Suprapubic skin (tissue), 4 donors: ENCODE measurements around the gene DSC2.

Experiments
- CTCF ChIP-seq, 2 donors: fragments of 200-600 bp in 1 of 2; fragments of 450-650 bp in 1 of 2; sonication (generic) in 1 of 2; IDR thresholded peaks; one replicate each; pipeline ENCODE4 v1.5.1; 2016 to 2019; ENCODE audit warnings: antibody characterized with exemption in 2 of 2, mild to moderate bottlenecking in 1 of 2, moderate library complexity in 1 of 2
- EP300 ChIP-seq: sonication (generic); formaldehyde crosslinking; IDR thresholded peaks from one replicate; pipeline ENCODE4 v1.6.1; 2017; ENCODE audit warnings: antibody characterized with exemption
- POLR2A ChIP-seq, 2 donors: fragments of 450-650 bp; IDR thresholded peaks; one replicate each; pipeline ENCODE4 v1.6.1; 2017; ENCODE audit warnings: antibody characterized with exemption in 2 of 2, mild to moderate bottlenecking in 2 of 2, moderate library complexity in 2 of 2
- POLR2AphosphoS5 ChIP-seq, 3 donors: sonication (generic); formaldehyde crosslinking; IDR thresholded peaks; one replicate each; pipeline ENCODE4 v1.6.1; 2017; ENCODE audit warnings: antibody characterized with exemption in 3 of 3

GRCh38 chr18:31066266-31066665 lies 36.0 kb downstream of the DSC2 start:
- TF ChIP-seq CTCF (IDR thresholded peaks at IDR 0.05) (no peak), POLR2A (IDR thresholded peaks at IDR 0.05) (no peak), POLR2AphosphoS5 (IDR thresholded peaks at IDR 0.05) (no peak), EP300 (no peak)
